ENCODE results near the gene MYL4.
"Not testable (repeated sequence)": the region's sequence is repeated elsewhere in the genome, so short reads cannot be mapped to it uniquely, and the experiment has no call there.

DNA sequence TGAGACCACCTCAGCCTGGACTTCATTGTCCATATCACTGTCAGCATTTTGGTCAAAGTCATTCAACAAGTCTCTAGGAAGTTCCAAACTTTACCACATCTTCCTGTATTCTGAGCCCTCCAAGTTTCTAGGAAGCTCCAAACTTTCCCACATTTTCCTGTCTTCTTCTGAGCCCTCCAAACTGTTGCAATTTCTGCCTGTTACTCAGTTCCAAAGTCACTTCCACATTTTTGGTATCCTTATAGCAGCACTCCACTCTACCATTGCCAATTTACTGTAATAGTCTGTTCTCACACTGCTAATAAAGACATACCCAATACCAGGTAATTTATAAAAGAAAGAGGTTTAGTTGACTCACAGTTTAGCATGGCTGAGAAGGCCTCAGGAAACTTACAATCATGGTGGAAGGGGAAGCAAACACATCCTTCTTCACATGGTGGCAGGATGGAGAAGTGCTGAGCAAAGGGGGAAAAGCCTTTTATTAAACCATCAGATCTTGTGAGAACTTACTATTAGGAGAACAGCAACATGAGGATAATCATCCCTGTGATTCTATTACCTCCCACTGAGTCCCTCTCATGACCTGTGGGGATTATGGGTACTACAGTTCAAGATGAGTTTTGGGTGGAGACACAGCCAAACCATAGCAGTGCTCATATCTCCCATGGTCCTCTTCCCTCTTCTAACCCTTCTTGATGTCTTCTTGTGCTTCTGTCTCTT, 60.6 kb downstream of the MYL4 start:
- not testable (repeated sequence) for TF ChIP-seq YY1 (IDR thresholded peaks at IDR 0.05; ENCODE audit: low read depth); ELF1 (IDR thresholded peaks at IDR 0.05); EP300 (IDR thresholded peaks at IDR 0.05; ENCODE audit: borderline replicate concordance in 1 of 2, low read depth in 1 of 2, low read length in 1 of 2); EZH2phosphoT487 (IDR thresholded peaks at IDR 0.05; ENCODE audit: borderline replicate concordance, low read depth); SIN3A (IDR thresholded peaks at IDR 0.05; ENCODE audit: borderline replicate concordance, low read depth, low read length); RCOR1 (IDR thresholded peaks at IDR 0.05; ENCODE audit: low read length); MXI1 (IDR thresholded peaks at IDR 0.05; ENCODE audit: low read depth, low read length)
- TF ChIP-seq, protein P1, sequence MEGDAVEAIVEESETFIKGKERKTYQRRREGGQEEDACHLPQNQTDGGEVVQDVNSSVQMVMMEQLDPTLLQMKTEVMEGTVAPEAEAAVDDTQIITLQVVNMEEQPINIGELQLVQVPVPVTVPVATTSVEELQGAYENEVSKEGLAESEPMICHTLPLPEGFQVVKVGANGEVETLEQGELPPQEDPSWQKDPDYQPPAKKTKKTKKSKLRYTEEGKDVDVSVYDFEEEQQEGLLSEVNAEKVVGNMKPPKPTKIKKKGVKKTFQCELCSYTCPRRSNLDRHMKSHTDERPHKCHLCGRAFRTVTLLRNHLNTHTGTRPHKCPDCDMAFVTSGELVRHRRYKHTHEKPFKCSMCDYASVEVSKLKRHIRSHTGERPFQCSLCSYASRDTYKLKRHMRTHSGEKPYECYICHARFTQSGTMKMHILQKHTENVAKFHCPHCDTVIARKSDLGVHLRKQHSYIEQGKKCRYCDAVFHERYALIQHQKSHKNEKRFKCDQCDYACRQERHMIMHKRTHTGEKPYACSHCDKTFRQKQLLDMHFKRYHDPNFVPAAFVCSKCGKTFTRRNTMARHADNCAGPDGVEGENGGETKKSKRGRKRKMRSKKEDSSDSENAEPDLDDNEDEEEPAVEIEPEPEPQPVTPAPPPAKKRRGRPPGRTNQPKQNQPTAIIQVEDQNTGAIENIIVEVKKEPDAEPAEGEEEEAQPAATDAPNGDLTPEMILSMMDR (IDR thresholded peaks at IDR 0.05): not testable (repeated sequence)
- TF ChIP-seq, protein P2, sequence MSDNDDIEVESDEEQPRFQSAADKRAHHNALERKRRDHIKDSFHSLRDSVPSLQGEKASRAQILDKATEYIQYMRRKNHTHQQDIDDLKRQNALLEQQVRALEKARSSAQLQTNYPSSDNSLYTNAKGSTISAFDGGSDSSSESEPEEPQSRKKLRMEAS (IDR thresholded peaks at IDR 0.05; ENCODE audit: low read depth): not testable (repeated sequence)
